Panc1 (cell line): ENCODE data around the gene FAM222B. TPM values are rescaled to one million over a fixed set of nuclear protein-coding genes. Genes with fewer than 3 reads are reported as not detected.

Experiments used
- ATAC-seq: fragments of 200-7000 bp; cut with Tn5 transposase; 2 replicates; pipeline ENCODE4 v1.9.1; 2020; ENCODE audit warnings: mild to moderate bottlenecking, moderate library complexity
- Bru-seq: library from RNA; stranded (reverse); fragments of 400-500 nt; gene quantifications from one replicate; lab custom pipeline; 2021; lab: Mats Ljungman, UMichigan
- BruChase-seq, 2 experiments: library from RNA; stranded (reverse); fragments of 400-500 nt; gene quantifications; one replicate each; lab custom pipeline; 2021; lab: Mats Ljungman, UMichigan
- BruUV-seq: library from RNA; stranded (reverse); fragments of 400-500 nt; replicated peaks from 2 replicates; lab custom pipeline; 2021; lab: Mats Ljungman, UMichigan
- CTCF ChIA-PET: fragments of 300-600 bp; sonication (Branson Sonifier 250); formaldehyde crosslinking; loops from one replicate; lab custom pipeline; 2022; ENCODE audit warnings: antibody characterized with exemption; lab: Charles Lee
- POLR2A ChIA-PET: fragments of 300-600 bp; sonication (Branson Sonifier 250); formaldehyde crosslinking; loops from one replicate; lab custom pipeline; 2022; ENCODE audit warnings: antibody characterized with exemption; lab: Charles Lee
- DNase-seq: peaks from one replicate; pipeline ENCODE4 v3.0.0-alpha.2; 2010; ENCODE audit warnings: low read depth, low spot score
- H3K27ac ChIP-seq: 2 replicates; pipeline ENCODE4 v1.5.1; 2011; ENCODE audit warnings: mild to moderate bottlenecking, low read length, inconsistent platforms
- H3K27me3 ChIP-seq: fragments of 200-500 bp; sonication (Bioruptor generic); 2 replicates; pipeline ENCODE4 v1.6.0; 2014; ENCODE audit warnings: low read length, inconsistent platforms; ENCODE audit not compliant: control insufficient read depth, insufficient read depth
- H3K36me3 ChIP-seq: fragments of 200-500 bp; sonication (Bioruptor generic); 2 replicates; pipeline ENCODE4 v1.5.1; 2014; ENCODE audit warnings: inconsistent platforms, mild to moderate bottlenecking, low read length, moderate library complexity; ENCODE audit not compliant: control insufficient read depth, insufficient read depth
- H3K4me1 ChIP-seq: 2 replicates; pipeline ENCODE4 v1.5.1; 2011; ENCODE audit warnings: inconsistent platforms, mild to moderate bottlenecking, low read length, moderate library complexity; ENCODE audit not compliant: control insufficient read depth, insufficient read depth
- H3K4me3 ChIP-seq, 2 experiments: 2 replicates each; pipeline ENCODE4 v1.5.1; 2011 to 2012; ENCODE audit warnings: low read depth in 2 of 2, low read length in 2 of 2, mild to moderate bottlenecking in 2 of 2, inconsistent platforms in 1 of 2, moderate library complexity in 1 of 2
- H3K9me3 ChIP-seq: fragments of 200-500 bp; sonication (Bioruptor generic); 2 replicates; pipeline ENCODE4 v1.5.1; 2014; ENCODE audit warnings: low read depth, mild to moderate bottlenecking, inconsistent platforms, low read length, moderate library complexity; ENCODE audit not compliant: control insufficient read depth, insufficient read depth
- CTCF ChIP-seq: fragments of 450-650 bp; IDR thresholded peaks from 2 replicates; pipeline ENCODE4 v1.5.1; 2017; ENCODE audit warnings: mild to moderate bottlenecking
- POLR2AphosphoS5 ChIP-seq: IDR thresholded peaks from 2 replicates; pipeline ENCODE4 v1.6.1; 2012; ENCODE audit warnings: mild to moderate bottlenecking, low read depth, low read length, moderate library complexity
- REST ChIP-seq, 2 experiments: IDR thresholded peaks; 2 replicates each; pipeline ENCODE4 v1.6.1; 2011 to 2012; ENCODE audit warnings: low read depth in 2 of 2, control low read depth in 1 of 2, low read length in 1 of 2, mild to moderate bottlenecking in 1 of 2, moderate library complexity in 1 of 2; ENCODE audit not compliant: insufficient read depth in 1 of 2
- SIN3A ChIP-seq: IDR thresholded peaks from 2 replicates; pipeline ENCODE4 v1.6.1; 2012; ENCODE audit warnings: low read depth, mild to moderate bottlenecking, low read length, moderate library complexity, borderline replicate concordance; ENCODE audit not compliant: insufficient read depth
- TCF7L2 ChIP-seq: IDR thresholded peaks from 2 replicates; pipeline ENCODE4 v1.6.1; 2011; ENCODE audit warnings: mild to moderate bottlenecking, low read depth, low read length, inconsistent platforms
- in situ Hi-C: cut with HindIII; loops from 2 replicates; pipeline ENCODE4 v1.10.0; 2016; ENCODE audit warnings: low sequenced_read_pairs, low pct_unique_long_range_greater_than_20kb
- intact Hi-C: fragments of 100-400 bp; cut with micrococcal nuclease; formaldehyde crosslinking; loops from one replicate; pipeline ENCODE4 v1.10.0; 2022; ENCODE audit not compliant: unreplicated experiment
- long read RNA-seq: library from polyadenylated mRNA; unstranded; transcript quantifications from one replicate; pipeline ENCODE4 v2.0.0, GENCODE V29; 2021; ENCODE audit not compliant: unreplicated experiment
- polyA plus RNA-seq: library from polyadenylated mRNA; unstranded; fragments of >200 nt; gene quantifications from one replicate; pipeline ENCODE4 v1.2.1, GENCODE V29; 2012; ENCODE audit warnings: missing spikeins; ENCODE audit not compliant: insufficient read length
- total RNA-seq: library from RNA; stranded (reverse); gene quantifications from one replicate; pipeline ENCODE4 v1.2.1, GENCODE V29; 2021; ENCODE audit not compliant: unreplicated experiment

The FAM222B gene
- 38.5 TPM for total RNA-seq
- 30.9 TPM for polyA plus RNA-seq
- percentile 82 among the genes with signal in this experiment for Bru-seq, nascent RNA
- BruChase-seq, experiment 1, labeled RNA remaining after a 2-hour chase, result percentile 81 among the genes with signal in this experiment
- percentile 82 among the genes with signal in this experiment for BruChase-seq, experiment 2, labeled RNA remaining after a 6-hour chase
- long read RNA-seq, full-length matches to known transcripts, result 5 of 34 reads
- long read RNA-seq, partial matches to known transcripts, result 0 of 34 reads
- long read RNA-seq, other reads (novel, unspliced or antisense), result 29 of 34 reads

DNA sequence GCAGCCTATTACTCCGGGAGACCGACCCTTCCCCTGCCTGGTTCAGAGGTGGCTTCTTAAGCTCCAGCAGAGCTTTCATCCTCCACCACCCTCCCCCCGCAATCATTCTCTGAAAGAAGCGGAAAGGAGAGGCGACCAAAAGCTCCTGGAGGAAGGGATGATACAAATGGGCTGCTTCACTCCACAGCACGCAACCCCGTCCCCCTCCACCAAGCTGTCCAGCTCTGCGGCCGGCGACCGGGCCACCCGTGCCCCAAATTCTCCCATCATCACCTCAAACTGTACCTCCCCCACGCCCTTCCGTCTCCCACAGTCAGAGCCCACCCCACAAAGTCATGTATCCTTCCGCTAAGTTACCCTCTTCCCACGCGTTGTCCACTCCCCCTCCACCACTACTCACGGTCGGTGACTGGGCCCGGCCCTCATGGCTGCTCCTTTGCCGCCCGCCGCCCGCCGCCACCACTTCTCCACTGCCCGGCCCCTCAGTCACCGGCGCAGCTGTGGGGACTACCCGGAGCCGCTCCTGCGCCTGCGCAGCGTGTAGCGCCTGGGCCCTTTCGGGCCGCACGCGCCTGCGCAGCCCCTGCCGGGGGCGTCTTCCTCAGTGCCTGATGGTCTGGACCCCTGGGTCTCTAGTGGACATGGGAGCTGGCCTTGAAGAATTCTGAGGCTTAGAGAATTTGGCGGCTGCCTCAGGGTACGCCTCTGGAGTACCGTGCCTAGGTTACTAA lies at the start of gene FAM222B:
Gene FAM222B, minus strand, starts transcription at position 509 of the 731 bp plus-strand sequence. CDS start 76,123 bp downstream, outside the sequence.
- ATAC-seq (peak; percentile 99), DNase-seq (no peak)
- Histone ChIP-seq H3K27me3 (no peaks in the 10 kb centered on the region), H3K9me3 (no peaks in the 10 kb centered on the region), H3K4me1 (peaks cover 5% of the 10 kb centered on the region; the same call in 1 of the 2 replicates), H3K36me3 (no peaks in the 10 kb centered on the region; the same call in 1 of the 2 replicates), H3K4me3 (peak within 1 kb of the TSS; percentile 82 to 85), H3K27ac (peak within 1 kb of the TSS; percentile 96)
- intact Hi-C loops (loop anchor here (10.0 kb wide), 1 partner anchor 62 kb away; the partner anchor contains the start of gene DHRS13), in situ Hi-C loops (no loop called here)
- ChIA-PET CTCF (interaction anchor here (0.9 to 1.2 kb wide), 4 partner anchors 14 to 115 kb away, joined by 3 to 5 read pairs (median 4); no protein-coding TSS in a partner anchor), POLR2A (interaction anchor here (0.5 to 1.2 kb wide), 3 partner anchors 9 to 29 kb away, joined by 3 to 7 read pairs (median 5); no protein-coding TSS in a partner anchor)
- BruUV-seq, result no TSS peak
- TF ChIP-seq POLR2AphosphoS5 (peak; percentile 92), SIN3A (0 out of 2 replicates have a peak, but pooled peaks have one; percentile 87), CTCF (no peak)

- no peak overlapping the region for H3K27ac ChIP-seq
- no peak overlapping the region for H3K4me3 ChIP-seq
- no peaks in the 10 kb centered on the region for H3K9me3 ChIP-seq
- no peak for TF ChIP-seq TCF7L2
- TF ChIP-seq CTCF, result no peak
- TF ChIP-seq SIN3A, result no peak
- intact Hi-C loops (no loop called here), in situ Hi-C loops (no loop called here)
- no peaks in the 10 kb centered on the region for H3K27me3 ChIP-seq
- no peaks in the 10 kb centered on the region; the same call in 1 of the 2 replicates for H3K36me3 ChIP-seq
- CTCF ChIA-PET, result interaction anchor here (0.9 kb wide), 1 partner anchor 62 kb away, joined by 6 read pairs; no protein-coding TSS in a partner anchor
- H3K4me1 ChIP-seq, result peaks cover 8% of the 10 kb centered on the region
- POLR2A ChIA-PET, result no interaction called here
- no peak for ATAC-seq
- BruUV-seq, result no TSS peak
- DNase-seq, result no peak
These were observed 49.4 kb upstream of the FAM222B start for GRCh38 chr17:28892024-28892423.

DNA sequence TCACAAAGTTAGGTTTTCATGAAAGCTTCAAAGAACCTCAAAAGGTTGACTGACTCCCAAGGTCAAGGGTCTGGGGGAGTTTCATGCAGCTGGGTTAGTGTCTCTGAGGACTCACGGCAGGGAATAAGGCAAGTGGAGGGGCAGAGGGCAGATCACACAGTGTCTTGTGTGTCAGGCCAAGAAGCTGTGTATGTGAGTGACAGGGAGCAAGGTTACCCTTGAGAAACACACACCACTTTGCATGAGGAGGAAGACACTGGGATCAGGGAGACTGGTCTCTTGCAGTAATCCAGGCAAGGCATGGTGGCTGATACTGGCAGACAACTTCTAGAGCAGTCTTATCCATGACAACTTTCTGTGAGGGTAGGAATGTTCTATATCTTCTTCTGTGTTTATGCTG lies 48.6 kb upstream of the FAM222B start:
- DNase-seq, result no peak
- ChIA-PET CTCF (interaction anchor here (1.1 kb wide), 1 partner anchor 127 kb away, joined by 3 read pairs; no protein-coding TSS in a partner anchor), POLR2A (no interaction called here)
- in situ Hi-C loops, result no loop called here
- Histone ChIP-seq H3K4me1 (peaks cover 3% of the 10 kb centered on the region), H3K27ac (no peak overlapping the region), H3K9me3 (no peaks in the 10 kb centered on the region), H3K27me3 (no peaks in the 10 kb centered on the region), H3K36me3 (no peaks in the 10 kb centered on the region), H3K4me3 (no peak overlapping the region)
- no peak; the same call in 1 of the 2 replicates for ATAC-seq
- intact Hi-C loops, result no loop called here
- BruUV-seq, result no TSS peak
- TF ChIP-seq CTCF (no peak), POLR2AphosphoS5 (no peak), TCF7L2 (no peak), SIN3A (no peak), REST (IDR thresholded peaks at IDR 0.05; ENCODE audit: insufficient read depth in 1 of 2, low read depth in 2 of 2, low read length in 1 of 2) (no peak)
